TTC549 (cell line): ENCODE data around the gene NLRP3.

Experiments used
- FAIRE-seq: peaks from 2 replicates; lab custom pipeline; 2012; peaks lifted over from hg19 to GRCh38; lab: Jason Lieb, UNC

NLRP3 gene

DNA sequence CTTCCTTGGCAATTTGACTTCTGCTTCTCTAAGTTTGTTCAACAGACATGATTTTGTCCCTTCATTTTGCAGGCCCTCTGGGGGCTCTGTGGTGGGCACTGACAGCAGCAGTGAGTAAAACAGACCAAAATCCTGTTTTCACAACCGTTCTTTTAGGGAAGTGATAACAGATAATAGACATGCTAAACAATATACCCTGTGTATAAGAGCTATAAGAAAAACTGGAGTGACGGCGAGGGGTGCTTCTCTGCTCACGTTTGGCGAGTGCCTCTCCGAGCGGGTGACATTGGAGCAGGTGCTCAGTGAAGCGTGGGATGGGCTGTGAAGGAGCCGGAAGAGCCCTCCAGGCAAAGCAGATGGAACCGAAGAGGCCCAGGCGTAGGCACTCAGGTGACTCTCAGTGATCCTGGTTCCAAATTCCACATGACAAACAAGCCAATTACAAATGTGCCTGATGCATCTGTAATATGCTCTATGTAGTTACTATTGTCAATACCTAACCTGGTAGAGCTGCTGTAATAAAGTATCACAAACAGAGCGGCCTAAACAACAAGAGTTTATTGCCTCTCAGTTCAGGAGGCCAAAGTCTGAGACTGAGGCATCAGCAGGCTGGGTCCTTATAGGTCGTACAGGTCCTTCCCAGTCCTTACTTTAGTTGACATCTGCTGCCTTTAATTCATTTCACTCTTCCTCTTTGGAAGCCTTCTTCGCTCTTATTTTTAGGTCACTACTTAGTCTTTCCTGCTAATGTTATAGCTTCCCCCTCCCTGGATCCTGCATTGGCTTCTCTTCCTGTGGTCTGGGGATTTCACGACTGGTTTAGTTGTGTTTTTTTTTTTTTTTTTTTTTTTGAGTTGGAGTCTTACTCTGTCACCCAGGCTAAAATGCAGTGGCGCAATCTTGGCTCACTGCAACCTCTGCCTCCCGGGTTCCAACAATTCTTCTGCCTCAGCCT, 21.9 kb downstream of the NLRP3 start:
- no peak for FAIRE-seq

DNA sequence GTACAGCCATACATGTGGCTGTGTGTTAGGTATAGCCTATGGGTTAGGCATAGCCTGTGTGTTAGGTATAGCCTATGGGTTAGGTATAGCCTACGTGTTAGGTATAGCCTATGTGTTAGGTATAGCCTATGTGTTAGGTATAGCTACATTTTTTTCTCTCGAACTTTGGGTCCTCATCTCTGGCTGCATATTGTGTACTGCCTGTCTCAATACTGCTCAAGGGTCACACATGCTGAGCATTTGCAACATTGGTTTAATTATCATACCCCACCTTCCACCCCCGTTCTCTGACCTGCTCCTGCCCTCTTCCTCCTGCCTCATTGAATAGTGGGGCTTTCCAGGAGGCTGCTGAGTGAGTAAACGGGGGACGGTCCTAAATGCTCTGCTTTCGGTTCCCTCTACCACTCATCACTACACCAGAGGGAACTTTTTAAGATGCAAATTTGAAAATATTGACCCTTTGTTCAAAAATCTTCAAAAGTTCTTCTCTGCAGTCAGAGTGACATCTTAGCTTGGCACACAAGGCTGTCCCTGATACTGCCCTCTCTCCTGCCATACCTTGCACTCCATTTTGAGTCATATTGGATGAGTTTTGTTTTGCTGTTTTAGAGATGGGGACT, 24.1 kb downstream of the NLRP3 start:
- no peak for FAIRE-seq

DNA sequence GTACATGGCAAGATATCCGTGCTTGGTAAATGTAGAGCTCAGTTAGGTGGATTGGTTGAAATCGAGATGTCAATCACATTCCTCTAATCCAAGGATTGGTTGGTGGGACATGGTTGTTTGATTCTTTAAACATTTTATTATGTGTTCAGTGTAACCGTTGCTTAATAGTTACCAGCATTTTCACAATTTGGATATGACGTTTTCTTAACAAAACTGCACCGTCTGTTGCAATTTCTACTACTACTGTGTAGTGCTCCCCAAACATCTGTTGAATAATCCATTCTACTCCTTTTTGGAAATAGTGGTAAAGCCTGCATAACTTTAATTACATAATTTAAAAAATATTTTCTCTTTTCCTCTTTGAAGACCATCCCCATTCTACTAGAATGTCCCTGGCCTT, 25.6 kb downstream of the NLRP3 start:
- no peak for FAIRE-seq

DNA sequence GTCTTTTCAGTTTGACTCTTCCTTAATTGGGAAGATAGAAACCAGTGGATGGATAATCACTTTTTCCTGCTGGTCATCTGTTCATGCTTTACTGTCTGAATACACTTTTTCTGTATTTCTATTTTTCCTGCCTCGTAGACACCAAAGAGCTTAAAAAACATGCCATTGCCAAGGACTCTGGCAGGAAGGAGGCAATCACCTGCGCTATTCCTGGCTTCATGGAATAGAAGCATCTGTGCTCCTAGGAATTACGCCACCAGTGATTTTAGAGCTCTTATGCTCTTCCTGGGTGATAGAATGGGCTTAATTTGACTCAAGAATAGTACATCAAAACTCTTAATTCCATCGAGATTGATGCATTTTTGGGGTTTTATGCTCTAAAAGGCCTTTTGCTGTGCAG, 26.2 kb downstream of the NLRP3 start:
- FAIRE-seq, result no peak

DNA sequence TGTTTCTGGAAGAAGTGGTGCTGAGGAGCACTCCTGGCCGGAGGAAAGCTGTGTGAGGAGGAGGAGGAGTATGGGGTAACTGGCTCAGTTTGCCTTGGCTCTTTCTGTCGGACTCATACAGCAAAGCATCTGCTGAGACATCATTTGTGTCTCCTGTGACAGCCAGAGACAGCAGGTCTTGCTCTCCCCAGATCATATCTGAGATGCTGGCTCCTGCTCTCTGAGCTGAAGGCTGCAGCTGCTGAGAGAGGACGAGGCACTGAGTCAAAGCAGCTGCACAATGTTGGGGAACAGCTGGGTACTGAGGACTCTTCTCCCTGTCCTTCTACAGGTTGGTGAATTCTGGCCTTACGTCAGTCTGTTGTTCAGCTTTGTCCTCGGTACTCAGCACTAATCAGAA, 27.7 kb downstream of the NLRP3 start:
- FAIRE-seq, result no peak

DNA sequence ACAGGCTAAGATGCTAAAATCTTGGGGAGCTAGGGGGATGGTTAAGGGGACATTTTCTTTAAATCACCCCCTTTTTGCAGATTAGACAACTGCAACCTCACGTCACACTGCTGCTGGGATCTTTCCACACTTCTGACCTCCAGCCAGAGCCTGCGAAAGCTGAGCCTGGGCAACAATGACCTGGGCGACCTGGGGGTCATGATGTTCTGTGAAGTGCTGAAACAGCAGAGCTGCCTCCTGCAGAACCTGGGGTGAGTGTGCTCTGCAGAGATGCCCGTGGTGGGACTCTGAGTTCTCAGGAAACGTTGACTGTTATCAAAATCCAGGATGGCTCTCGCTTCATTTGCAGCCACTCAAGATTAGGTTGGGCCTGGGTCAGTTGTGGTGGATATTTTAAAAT, 28.6 kb downstream of the NLRP3 start:
- no peak for FAIRE-seq

DNA sequence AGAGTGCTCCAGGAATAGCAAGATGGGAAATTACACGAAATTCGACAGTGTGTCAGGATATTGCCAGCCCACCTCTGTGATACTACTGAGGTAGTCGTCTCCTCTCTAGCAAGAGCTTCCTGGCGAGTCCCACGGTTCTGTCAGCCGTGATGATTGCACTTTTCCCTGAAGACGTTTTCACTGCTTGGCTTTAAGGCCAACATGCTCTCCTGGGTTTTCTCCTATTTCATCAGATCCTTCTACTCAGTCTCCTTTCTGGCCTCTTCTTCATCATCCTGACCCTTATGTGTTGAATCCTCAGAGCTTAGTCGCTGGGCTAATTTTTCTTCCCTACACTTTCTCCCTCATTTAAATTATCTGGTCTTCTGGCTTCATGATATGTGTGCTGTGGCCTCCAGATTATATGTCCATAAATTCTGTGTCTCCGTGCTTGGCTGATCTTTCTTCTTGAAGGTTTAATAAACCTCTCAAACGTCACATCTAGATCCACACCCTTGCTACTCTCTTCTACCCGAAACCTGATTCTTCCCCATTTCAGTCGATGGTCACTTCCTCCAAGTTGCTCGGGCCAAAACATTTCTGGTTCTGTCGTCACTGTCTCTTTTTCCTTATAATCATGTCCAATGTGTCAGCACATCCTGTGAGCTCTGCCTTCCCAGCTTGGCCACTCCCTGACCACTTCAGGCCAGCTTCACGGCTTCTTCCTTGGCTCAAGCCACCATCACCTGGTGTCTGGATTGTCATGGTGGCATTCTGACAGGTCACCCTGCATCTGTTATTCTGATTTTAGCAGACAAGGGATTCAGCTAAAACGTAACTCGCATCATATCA, 29.8 kb downstream of the NLRP3 start:
- no peak for FAIRE-seq

DNA sequence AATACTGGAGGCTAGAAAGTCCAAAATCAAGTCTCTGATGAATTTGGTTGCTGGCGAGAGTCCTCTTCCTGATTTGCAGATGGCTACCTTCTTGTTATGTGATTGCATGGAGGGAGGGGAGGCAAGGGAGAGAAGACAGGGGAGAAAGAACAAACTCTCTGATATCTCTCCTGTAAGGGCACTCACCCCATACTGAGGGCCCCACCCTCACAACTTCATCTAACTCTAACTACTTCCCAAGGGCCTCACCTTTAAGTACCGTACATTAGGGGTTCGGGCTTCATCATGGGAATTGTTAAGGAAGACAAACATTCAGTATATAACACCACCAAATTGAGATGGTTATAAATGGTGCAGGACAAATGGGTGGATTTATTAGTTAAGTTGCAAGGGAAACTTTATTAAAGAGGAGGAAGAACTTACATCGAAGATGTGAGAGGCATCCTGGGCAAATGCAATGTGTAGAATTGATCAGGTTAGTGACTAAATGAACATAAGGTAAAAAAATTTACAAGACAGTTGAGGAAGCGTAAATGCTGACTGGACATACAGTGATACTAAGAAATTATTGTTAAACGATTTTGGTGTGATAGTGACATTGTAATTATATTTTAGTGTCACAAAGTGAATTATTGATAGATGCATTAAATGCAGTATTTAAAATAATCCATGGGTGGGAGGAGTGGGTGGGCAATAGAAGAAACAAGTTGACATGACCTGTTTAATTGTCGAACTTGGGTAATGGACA, 31.4 kb downstream of the NLRP3 start:
- no peak for FAIRE-seq

DNA sequence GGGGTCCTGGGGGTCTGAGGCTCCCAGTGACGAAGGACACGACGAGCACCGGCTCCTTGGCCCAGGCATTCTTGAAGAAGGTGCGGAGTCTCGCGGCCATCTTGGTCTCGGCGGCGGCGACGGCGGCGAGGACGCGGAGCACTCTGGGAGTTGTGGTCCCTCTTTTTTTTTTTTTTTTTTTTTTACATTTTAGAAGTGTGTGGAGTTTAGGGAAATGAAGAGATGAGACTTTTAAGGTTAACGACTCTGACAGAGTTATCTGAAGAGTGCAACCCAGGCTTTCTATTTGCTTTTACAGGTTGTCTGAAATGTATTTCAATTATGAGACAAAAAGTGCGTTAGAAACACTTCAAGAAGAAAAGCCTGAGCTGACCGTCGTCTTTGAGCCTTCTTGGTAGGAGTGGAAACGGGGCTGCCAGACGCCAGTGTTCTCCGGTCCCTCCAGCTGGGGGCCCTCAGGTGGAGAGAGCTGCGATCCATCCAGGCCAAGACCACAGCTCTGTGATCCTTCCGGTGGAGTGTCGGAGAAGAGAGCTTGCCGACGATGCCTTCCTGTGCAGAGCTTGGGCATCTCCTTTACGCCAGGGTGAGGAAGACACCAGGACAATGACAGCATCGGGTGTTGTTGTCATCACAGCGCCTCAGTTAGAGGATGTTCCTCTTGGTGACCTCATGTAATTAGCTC, 32.3 kb downstream of the NLRP3 start:
- peak; percentile 78 for FAIRE-seq

DNA sequence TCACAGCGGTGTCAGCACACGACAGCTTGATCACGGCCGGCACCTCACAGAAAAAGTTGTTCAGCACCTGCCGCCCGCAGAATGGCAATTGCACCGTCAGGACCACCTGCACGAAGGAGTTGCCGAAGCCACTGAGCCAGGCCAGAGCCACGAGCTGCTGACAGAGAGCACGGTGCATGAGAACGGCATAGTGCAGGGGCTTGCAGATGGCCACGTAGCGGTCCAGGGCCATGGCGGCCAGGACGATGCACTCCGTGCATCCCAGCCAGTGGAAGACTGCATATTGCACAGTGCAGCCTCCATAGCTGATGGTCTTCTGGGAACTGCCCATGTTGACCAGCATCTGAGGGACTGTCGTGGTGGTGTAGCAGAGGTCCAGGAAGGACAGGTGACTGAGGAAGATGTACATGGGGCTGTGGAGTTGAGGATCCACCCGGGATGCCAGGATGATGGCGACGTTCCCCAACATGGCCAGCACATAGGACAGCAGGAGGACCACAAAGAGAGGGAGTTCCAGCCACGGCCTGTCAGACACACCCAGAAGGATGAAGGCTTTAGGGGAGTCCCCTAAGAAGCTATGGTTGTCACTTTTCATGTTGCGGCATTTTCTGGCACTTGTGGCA, 35.5 kb downstream of the NLRP3 start:
- FAIRE-seq, result no peak

DNA sequence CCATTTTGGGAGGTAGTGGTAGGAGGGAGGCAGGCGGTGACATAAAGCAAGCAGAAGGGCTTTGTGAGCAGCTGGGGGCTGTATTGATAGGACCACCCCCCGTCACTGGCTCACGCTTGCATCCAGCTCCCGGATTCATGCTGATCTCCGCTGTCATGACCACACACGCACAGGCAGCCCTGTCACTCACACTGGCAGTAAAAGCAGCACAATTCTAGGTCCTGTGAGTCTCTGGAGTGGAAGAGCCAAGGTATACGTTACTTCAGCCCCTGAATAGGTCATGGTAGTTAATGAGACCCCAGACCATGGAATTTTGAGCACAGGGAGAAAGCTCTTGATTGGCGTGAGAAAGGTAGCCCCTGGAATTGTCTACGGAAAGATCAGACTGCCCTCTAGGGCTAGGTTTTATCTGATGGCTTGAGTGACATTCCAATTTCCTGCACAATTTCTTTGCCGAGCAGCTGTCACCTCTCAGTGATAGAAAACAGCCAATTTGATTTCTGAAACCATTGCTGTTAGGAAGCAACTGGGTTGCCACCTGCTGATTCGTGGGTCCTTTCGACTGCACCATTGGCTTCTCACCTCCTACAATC, 36.6 kb downstream of the NLRP3 start:
- no peak for FAIRE-seq

DNA sequence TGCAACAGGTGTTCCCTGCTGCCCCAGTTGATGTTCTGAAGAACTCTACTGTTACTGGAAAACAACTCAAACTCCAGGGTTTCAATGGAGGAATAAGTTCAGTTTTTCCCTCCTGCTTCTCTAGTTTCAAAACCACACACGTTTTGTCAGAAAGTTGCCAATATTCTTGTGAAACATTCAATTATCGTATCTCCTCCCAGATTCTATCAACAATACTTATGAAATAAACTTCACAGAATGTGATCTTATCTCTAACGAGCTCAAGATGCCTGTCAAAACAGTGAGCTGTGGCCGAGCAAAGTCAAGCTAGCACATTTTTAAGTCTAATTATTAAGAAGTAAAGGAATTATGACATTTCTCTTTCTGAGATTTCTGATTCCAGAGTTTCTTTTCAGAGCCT, 37.3 kb downstream of the NLRP3 start:
- no peak for FAIRE-seq

DNA sequence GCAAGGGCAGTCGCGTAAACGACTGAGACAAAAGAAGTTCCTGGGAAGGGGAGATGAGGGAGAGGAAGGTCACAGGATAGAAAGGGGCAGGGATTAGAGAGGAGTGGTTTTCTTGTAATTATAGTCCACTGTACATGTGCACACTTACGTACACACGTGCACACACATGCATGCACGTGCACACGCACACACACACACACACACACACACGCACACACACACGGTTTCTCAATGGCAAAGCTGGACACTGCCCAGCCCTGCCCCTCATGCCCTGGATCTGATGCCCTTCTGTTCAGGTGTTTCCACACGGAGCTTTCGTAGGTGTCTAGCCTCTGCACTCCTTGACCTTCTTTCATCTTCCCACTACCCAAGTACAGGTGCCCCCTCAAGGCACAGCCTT, 38.0 kb downstream of the NLRP3 start:
- FAIRE-seq, result no peak

DNA sequence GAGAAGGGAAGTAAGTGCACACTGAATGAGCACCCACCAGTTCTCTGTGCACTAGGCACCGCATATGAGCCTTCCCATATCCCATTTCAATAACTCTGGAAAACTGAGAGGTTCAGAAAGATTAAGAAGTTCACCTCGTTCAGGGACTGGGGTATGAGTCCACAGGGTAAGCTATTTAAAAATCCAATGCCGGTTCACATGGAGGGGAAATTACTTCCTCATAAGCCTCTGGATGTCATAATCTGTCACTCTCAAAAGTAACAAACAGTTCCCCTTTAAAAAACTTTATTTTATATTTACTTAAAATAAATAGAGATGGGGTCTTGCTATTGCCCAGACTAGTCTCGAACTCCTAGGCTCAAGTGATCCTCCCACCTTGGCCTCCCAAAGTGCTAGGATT, 40.0 kb downstream of the NLRP3 start:
- FAIRE-seq, result no peak

DNA sequence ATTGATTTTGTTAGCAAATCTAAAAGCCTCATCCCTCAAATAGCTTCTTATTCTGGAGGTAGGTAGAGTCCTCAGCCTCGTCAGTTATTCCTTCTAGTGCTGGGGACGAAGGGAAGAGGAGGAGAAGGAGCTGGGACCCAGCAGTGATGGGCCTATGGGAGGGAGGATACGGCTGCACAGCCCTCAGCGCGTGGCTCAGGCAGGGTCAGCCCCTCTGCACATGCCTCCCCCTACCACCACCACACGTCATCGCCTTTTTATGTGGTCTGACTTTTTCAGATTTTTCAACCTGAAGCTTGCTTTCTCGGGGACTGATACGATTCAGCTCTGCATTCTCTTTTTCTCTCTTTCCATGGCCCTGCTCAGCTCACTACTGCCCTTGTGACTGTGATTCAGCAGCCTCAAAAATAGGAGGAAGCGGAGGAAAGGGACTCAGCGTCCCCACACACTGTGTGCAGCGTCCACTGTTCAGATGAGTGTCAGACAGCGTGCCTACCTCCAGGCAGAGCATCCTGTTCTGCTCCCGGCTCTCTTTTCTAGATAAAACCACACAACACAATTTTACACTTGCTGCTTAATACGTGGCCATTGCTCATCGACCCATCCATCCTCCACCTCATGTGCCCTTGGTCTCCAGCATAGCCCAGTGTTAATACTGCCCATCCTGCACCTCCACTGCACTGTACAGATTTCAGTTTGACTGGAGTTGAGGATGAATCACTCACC, 41.1 kb downstream of the NLRP3 start:
- no peak for FAIRE-seq

DNA sequence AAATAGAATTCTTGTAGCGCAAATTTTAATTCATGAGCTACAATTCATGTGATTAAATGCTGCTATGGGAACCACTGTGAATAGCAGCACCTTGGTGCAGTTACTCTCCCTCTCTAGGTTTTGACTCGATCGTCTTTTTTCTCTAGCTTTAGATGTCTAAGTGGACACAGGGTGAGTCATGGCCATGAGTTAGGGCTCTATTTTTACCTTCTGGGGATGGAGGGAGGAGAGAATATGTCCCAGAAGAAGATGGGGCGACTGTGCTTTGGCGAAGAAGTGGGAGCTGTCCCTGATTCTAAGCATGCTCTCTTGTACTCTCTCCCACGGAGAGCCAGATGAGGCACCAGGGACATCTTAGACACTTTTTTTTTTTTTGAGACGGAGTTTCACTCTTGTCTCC, 43.5 kb downstream of the NLRP3 start:
- FAIRE-seq, result no peak

DNA sequence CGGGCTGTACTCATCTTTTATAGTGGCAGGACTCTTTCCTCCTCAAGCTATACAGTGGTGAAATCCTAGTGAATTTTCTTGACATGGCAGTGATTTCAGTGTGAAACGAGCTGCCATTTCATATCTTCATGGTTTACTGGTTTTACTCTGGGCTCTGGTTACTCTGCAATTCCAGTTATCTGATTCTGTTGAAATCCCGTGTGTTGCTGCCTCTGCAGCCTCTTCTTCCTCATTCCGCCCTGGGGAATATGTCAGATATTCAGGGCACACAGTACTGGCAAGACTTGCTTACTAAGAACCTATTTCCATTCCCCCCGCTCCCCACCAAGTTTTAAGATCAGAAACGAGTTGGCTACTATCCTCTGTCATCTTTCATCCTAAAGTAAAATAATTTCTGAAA, 49.8 kb downstream of the NLRP3 start:
- FAIRE-seq, result no peak

DNA sequence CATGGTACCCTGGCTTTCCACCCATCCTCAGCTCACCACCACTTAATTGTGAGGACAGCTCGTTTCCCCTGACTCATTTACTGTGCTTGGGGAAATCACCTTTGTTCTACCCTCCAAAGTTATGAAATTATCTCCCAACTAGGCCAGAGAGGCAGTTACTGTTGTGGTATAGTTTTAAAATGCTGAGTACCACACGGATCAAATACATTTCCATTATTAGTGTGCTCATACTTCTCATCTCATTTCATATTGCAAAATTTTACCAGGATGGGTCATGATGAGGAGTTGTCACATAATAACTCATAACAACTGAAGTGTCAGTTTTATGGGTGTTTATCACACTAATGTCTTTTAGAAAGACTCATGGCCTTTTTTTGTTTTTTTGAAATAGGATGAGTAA, 51.2 kb downstream of the NLRP3 start:
- FAIRE-seq, result no peak

DNA sequence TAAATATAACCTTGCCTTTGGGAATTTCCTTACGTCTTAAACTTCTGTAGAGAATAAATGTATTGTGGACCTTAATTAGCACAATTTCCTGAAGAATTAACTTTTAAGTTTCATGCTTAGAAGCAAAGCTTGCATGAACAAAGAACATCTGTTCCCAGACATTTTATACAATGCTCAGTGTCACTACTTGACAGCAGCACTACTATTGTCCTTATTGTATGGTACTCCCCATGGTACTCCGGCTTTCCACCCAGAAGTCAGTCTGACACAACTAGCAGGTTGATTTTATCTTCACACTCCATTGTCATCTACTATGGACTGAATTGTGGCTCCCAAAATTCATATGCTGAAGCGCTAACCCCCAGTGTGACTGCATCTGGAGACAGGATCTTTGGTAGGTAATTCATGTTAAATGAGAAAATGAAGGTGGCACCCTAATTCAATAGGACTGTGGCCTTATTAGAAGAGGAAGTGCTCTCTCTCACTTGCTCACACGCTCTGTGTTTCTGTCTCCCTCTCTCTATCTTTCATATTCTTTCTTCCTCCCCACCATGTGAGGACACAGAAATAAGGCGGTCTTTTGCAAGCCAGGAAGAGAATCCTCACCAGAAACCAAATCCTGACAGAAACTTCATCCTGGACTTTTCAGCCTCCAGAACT, 52.6 kb downstream of the NLRP3 start:
- no peak for FAIRE-seq

DNA sequence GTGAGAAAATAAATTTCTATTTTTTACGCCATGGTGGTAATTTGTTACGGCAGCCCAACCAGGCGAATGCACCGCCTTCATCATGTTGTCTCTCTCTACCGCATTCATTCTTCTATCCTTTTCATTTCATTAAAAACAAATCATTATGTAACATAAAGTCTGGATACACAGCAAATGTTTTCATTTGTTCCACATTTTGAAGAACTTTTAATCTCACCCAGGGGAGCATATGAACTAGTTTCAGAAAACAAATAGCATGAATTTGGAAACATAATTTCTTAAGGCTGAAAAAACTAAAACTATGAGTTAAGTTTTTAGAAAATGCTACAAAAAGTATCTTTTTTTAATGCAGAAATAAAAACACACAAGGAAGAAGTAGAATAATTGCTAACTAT, 53.2 kb downstream of the NLRP3 start:
- FAIRE-seq, result no peak
